ENCODE data around the gene FAT1. TPM values are rescaled to one million over a fixed set of nuclear protein-coding genes. Genes with fewer than 3 reads are reported as not detected.

The FAT1 gene
- total RNA-seq, 1 donor from 2014 or later = 84.3 TPM

DNA sequence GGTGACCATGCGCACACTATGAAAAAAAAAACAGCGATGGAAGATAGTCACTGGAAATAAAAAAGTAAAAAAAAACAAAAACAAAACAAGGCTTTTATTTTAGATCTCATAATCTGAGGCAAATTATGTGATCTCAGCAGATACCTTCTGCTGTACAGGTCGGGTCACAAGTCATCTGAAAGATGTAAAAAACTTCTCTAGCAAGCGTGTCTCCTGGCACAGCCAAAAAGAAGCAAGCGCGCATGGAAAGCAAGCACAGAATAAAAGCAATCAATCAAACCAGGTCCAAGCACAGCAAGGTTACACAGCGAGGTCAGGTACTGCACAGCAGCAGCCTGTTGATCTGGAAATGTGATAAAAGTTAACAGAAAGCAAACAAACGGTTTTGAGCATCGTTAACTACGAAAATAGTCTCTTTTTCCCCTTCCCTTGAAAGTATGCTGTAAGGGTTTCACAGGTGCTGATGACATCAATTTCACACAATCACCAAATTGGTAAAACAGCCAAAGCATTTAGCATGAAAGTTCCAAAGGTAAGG is 89.0 kb downstream of the FAT1 start:
- Histone ChIP-seq H3K4me3 (no peak overlapping the region), H3K4me1 (no peaks in the 10 kb centered on the region), H3K9me3 (no peaks in the 10 kb centered on the region), H3K27ac (no peak overlapping the region), H3K36me3 (peaks cover 24% of the 10 kb centered on the region), H3K27me3 (no peaks in the 10 kb centered on the region)
- intact Hi-C loops (cut with DNase I) = no loop called here
- TF ChIP-seq, protein P1, sequence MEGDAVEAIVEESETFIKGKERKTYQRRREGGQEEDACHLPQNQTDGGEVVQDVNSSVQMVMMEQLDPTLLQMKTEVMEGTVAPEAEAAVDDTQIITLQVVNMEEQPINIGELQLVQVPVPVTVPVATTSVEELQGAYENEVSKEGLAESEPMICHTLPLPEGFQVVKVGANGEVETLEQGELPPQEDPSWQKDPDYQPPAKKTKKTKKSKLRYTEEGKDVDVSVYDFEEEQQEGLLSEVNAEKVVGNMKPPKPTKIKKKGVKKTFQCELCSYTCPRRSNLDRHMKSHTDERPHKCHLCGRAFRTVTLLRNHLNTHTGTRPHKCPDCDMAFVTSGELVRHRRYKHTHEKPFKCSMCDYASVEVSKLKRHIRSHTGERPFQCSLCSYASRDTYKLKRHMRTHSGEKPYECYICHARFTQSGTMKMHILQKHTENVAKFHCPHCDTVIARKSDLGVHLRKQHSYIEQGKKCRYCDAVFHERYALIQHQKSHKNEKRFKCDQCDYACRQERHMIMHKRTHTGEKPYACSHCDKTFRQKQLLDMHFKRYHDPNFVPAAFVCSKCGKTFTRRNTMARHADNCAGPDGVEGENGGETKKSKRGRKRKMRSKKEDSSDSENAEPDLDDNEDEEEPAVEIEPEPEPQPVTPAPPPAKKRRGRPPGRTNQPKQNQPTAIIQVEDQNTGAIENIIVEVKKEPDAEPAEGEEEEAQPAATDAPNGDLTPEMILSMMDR (IDR thresholded peaks at IDR 0.05) = no peak
- ATAC-seq (no peak), DNase-seq (no peak)

DNA sequence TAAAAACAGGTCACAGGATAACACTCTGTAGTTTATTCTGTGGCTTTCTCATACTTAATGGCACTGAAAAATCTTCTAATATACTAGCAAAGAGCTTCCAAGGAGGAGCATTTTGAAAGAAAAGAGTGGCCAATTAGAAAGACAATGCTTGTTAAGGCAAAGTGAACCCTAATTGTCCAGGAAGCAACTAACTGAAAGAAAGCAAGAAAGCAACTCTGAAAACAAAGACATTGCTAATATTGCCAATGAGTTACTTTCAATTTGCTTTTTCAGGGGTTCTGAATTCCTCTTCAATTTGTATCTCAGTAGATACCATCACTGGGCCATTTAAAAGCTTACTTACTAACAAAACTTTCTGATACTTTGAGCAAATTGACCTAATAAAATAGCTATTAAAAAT is 89.8 kb downstream of the FAT1 start:
- TF ChIP-seq, protein P1 (IDR thresholded peaks at IDR 0.05) = no peak
- no peak overlapping the region for H3K4me3 ChIP-seq
- no peak for DNase-seq
- H3K4me1 ChIP-seq = no peaks in the 10 kb centered on the region
- H3K36me3 ChIP-seq = peaks cover 24% of the 10 kb centered on the region
- H3K27me3 ChIP-seq = no peaks in the 10 kb centered on the region
- ATAC-seq = no peak
- intact Hi-C loops (cut with DNase I) = no loop called here
- H3K27ac ChIP-seq = no peak overlapping the region
- no peaks in the 10 kb centered on the region for H3K9me3 ChIP-seq

DNA sequence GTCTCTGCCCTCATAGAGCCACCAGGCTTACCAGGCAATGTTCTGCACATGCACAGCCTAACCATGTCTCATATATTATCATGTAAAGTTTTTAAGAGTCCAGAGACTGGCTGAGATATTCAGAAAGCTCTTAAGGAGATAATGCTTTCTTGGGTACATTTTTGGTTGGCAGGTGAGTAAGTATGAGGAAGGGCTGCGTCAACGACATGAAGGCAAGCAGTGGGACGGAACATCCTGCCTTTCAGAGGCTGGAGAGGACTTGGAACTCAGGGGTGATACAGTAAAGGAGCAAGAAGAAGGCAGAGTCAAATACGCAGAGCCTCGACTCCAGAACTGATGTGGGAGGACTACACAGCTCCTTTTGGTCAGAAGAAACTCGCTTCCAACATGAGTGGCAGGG is 93.5 kb downstream of the FAT1 start:
- H3K4me3 ChIP-seq = no peak overlapping the region
- H3K4me1 ChIP-seq = no peaks in the 10 kb centered on the region
- ATAC-seq (no peak), DNase-seq (no peak)
- no peak overlapping the region for H3K27ac ChIP-seq
- H3K27me3 ChIP-seq = no peaks in the 10 kb centered on the region
- no peaks in the 10 kb centered on the region for H3K9me3 ChIP-seq
- intact Hi-C loops (cut with DNase I) = no loop called here
- H3K36me3 ChIP-seq = peaks cover 24% of the 10 kb centered on the region
- TF ChIP-seq, protein P1 (IDR thresholded peaks at IDR 0.05) = no peak

DNA sequence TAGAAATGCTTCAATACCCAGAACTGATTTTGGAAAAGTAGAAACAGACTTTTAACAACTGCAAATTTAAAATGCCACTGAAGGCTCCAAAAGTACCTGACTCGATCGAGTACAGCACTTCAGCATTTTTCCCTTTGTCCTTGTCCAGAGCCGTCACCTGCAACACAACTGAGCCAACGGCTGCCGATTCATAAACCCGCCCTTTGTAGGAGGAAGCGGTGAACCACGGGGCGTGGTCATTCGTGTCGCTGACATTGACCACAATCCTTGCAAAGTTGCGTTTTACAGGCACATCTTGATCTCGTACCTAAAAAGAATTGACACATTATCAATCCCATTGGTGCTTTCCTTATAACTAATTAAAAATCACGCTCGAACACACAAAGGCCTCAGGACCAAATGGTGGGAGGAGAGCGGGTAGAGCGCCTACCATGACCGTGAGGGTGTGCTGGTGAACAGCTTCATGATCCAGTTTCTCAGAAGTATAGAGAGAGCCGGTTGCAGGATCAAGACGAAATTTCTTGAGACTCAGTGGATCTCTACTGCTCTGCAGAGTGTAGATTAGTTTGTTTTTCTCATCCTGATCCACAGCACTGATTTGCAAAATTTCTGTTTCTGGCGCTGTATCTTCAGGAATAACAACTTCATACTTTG is 95.5 kb downstream of the FAT1 start:
- no peak for DNase-seq
- Histone ChIP-seq H3K9me3 (no peaks in the 10 kb centered on the region), H3K36me3 (peaks cover 16% of the 10 kb centered on the region), H3K4me3 (no peak overlapping the region), H3K27ac (no peak overlapping the region), H3K4me1 (no peaks in the 10 kb centered on the region), H3K27me3 (no peaks in the 10 kb centered on the region)
- intact Hi-C loops (cut with DNase I) = no loop called here
- no peak for ATAC-seq
- TF ChIP-seq, protein P1 (IDR thresholded peaks at IDR 0.05) = no peak

DNA sequence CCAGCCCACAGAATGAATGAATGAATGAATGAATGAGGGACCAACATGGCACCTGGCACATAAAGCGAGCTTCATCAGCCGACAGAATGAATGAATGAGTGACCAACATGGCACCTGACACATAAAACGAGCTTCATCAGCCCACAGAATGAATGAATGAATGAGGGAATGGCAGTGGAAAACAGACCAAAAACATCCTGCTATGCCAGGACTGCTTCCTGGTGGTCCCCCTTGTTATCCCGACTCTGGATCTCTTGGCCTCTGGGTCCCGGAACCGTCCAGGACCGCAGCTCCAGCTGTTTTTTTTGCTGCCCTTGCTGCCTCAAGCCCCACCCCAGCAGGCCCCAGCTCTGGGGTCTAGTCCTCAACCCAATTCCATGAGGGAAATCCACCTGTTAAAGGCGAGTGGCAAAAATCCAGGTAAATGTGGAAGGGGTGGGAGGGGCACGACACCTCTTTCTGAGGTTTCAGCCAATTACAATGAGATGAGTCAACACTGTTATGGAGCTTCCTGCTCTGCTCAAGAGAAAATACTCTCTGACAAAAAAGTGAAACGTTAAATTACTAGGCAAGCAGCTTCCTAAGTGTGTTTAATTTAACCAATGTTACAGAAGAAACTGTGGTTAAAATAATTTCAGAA is 96.3 kb downstream of the FAT1 start:
- Histone ChIP-seq H3K27ac (no peak overlapping the region), H3K27me3 (no peaks in the 10 kb centered on the region), H3K4me3 (no peak overlapping the region), H3K36me3 (peaks cover 10% of the 10 kb centered on the region), H3K4me1 (no peaks in the 10 kb centered on the region), H3K9me3 (no peaks in the 10 kb centered on the region)
- TF ChIP-seq, protein P1 (IDR thresholded peaks at IDR 0.05) = no peak
- DNase-seq = no peak
- intact Hi-C loops (cut with DNase I) = no loop called here
- no peak for ATAC-seq

Measured in upper lobe of right lung (tissue), 1 donor.